DMS53 (cell line): ENCODE results near the gene EXOC4.

Source experiments
- DNase-seq: peaks from one replicate; lab custom pipeline; 2025; lab: John Stamatoyannopoulos, UW

The EXOC4 gene

GRCh38 chr7:133705596-133705995 lies 452.7 kb downstream of the EXOC4 start:
- DNase-seq, result peak; percentile 80

- DNase-seq, result no peak
These were observed 453.1 kb downstream of the EXOC4 start for GRCh38 chr7:133706016-133706415.

GRCh38 chr7:133709036-133709880 lies 456.4 kb downstream of the EXOC4 start:
- DNase-seq, result no peak

GRCh38 chr7:133712544-133712943 lies 459.7 kb downstream of the EXOC4 start:
- DNase-seq, result no peak

- DNase-seq, result no peak
These were observed 461.8 kb downstream of the EXOC4 start for GRCh38 chr7:133714654-133715053.

- no peak for DNase-seq
These were observed 465.3 kb downstream of the EXOC4 start for GRCh38 chr7:133718131-133718530.

- no peak for DNase-seq
These were observed 470.2 kb downstream of the EXOC4 start for GRCh38 chr7:133723044-133723443.

- no peak for DNase-seq
These were observed 471.3 kb downstream of the EXOC4 start for GRCh38 chr7:133724148-133724547.

GRCh38 chr7:133724694-133725093 lies 471.8 kb downstream of the EXOC4 start:
- peak; percentile 31 for DNase-seq

GRCh38 chr7:133727476-133728214 lies 474.8 kb downstream of the EXOC4 start:
- DNase-seq, result no peak

- no peak for DNase-seq
These were observed 477.5 kb downstream of the EXOC4 start for GRCh38 chr7:133730360-133730759.

- no peak for DNase-seq
These were observed 480.5 kb downstream of the EXOC4 start for GRCh38 chr7:133733401-133733800.

- DNase-seq, result no peak
These were observed 482.3 kb downstream of the EXOC4 start for GRCh38 chr7:133735222-133735621.

- no peak for DNase-seq
These were observed 486.9 kb downstream of the EXOC4 start for GRCh38 chr7:133739817-133740216.

- DNase-seq, result no peak
These were observed 488.2 kb downstream of the EXOC4 start for GRCh38 chr7:133741078-133741477.

- no peak for DNase-seq
These were observed 488.8 kb downstream of the EXOC4 start for GRCh38 chr7:133741703-133742102.

GRCh38 chr7:133742709-133743538 lies 490.0 kb downstream of the EXOC4 start:
- DNase-seq, result peak; percentile 37

- DNase-seq, result no peak
These were observed 491.6 kb downstream of the EXOC4 start for GRCh38 chr7:133744451-133744850.

GRCh38 chr7:133746305-133746704 lies 493.4 kb downstream of the EXOC4 start:
- no peak for DNase-seq

- DNase-seq, result no peak
These were observed 494.0 kb downstream of the EXOC4 start for GRCh38 chr7:133746847-133747246.

- no peak for DNase-seq
These were observed 495.8 kb downstream of the EXOC4 start for GRCh38 chr7:133748443-133749407.
